Heart right ventricle (tissue), 16 donors: ENCODE measurements around the gene YTHDC1. TPM values are rescaled to one million over a fixed set of nuclear protein-coding genes. Genes with fewer than 3 reads are reported as not detected.

ENCODE experiments used
- ATAC-seq, 8 donors: fragments of 200-7000 bp; cut with Tn5 transposase; one replicate each; pipeline ENCODE4 v1.9.1; 2020; ENCODE audit warnings: mild to moderate bottlenecking in 8 of 8, moderate library complexity in 8 of 8, moderate number of reproducible peaks in 1 of 8
- DNase-seq, 2 donors: peaks; one replicate each; pipeline ENCODE4 v3.0.0-alpha.2; 2020
- H3K27ac ChIP-seq, 10 donors: fragments of 200-600 bp; sonication (generic) in 2 of 10; one replicate each; pipeline versions ENCODE4 v1.5.0 to v1.8.0; 2020 to 2022; ENCODE audit warnings: mild to moderate bottlenecking in 3 of 10
- H3K27me3 ChIP-seq, 7 donors: fragments of 200-600 bp; one replicate each; pipeline ENCODE4 v1.8.0; 2021 to 2022; ENCODE audit warnings: mild to moderate bottlenecking in 2 of 7
- H3K36me3 ChIP-seq, 9 donors: fragments of 200-600 bp; sonication (generic) in 1 of 9; one replicate each; pipeline versions ENCODE4 v1.5.0 to v1.8.0; 2020 to 2022; ENCODE audit warnings: mild to moderate bottlenecking in 2 of 9
- H3K4me1 ChIP-seq, 9 donors: fragments of 200-600 bp; sonication (generic) in 1 of 9; one replicate each; pipeline versions ENCODE4 v1.5.0 to v1.8.0; 2020 to 2022; ENCODE audit warnings: mild to moderate bottlenecking in 4 of 9
- H3K4me3 ChIP-seq, 10 donors: fragments of 200-600 bp; sonication (generic) in 2 of 10; one replicate each; pipeline versions ENCODE4 v1.5.0 to v1.8.0; 2020 to 2022; ENCODE audit warnings: mild to moderate bottlenecking in 7 of 10, moderate library complexity in 2 of 10
- H3K9me3 ChIP-seq, 11 donors: fragments of 200-600 bp in 10 of 11; sonication (generic) in 2 of 11; one replicate each; pipeline versions ENCODE4 v1.5.0 to v1.8.0; 2013 to 2022; ENCODE audit warnings: mild to moderate bottlenecking in 2 of 11, control low read depth in 1 of 11, moderate library complexity in 1 of 11
- CTCF ChIP-seq, 9 donors: fragments of 200-600 bp; sonication (generic) in 2 of 9; IDR thresholded peaks; one replicate each; pipeline versions ENCODE4 v1.5.0 to v1.8.0; 2021 to 2022; ENCODE audit warnings: antibody characterized with exemption in 9 of 9, mild to moderate bottlenecking in 5 of 9, moderate library complexity in 1 of 9
- WGBS, 2 donors: extraction: QIAGEN DNeasy Blood & Tissue Kit; methylation state at CpG; one replicate each; pipeline ENCODE4 v1.1.7; 2013; ENCODE audit warnings: inconsistent platforms in 1 of 2; 5-methylcytosine and 5-hydroxymethylcytosine counted together
- intact Hi-C, 10 donors: fragments of 100-400 bp; cut with DNase I; formaldehyde crosslinking; loops; one replicate each; pipeline versions ENCODE4 v1.11.1 to v1.14.2; 2022
- long read RNA-seq, 3 donors: library from polyadenylated mRNA; unstranded; transcript quantifications; one replicate each; pipeline ENCODE4 v2.0.0, GENCODE V29; 2020 to 2021
- polyA plus RNA-seq, 2 donors: library from polyadenylated mRNA; stranded (reverse); fragments of 200-250 nt; gene quantifications; one replicate each; pipeline ENCODE4 v1.2.3, GENCODE V29; 2013
- total RNA-seq, 10 donors: library from RNA; stranded (reverse); fragmentation: NEBNext Ultra II Directional in 3 of 10; extraction: Animal tissue kit (Norgen Biotek cat#: 25700) in 3 of 10; gene quantifications; one replicate each; pipeline versions ENCODE4 v1.2.1 to v1.2.4, GENCODE V29; 2021 to 2023
- donor health status: Arrhythmogenic right ventricular cardiomyopathy.
- donor health status: ischemic (EF 13 %, LVEDD 7.1; RV severe dilation, severe dysfunction).
- donor health status: healthy with polysubstance abuse.
- donor health status: DM: no; HTN: yes; CAD: no.
- donor health status: DM: no; HTN: no; CAD: no.
- donor health status: ischemic (EF 25% LVEDD 6.9; RV normal size, moderate dysfunction).
- donor health status: ischemic (EF 25% LVEDD 5.7; RV mildly dilated, moderate dysfunction).
- donor health status: healthy.
- donor health status: DM: yes; HTN: yes; CAD: no.
- donor health status: Ischemic cardiomyopathy.
- donor health status: ischemic (EF 35%, LVEDD 5.7; RV mildly dilated, moderate dysfunction).
- donor health status: nonischemic (EF 11% LVEDD 7.7; RV severe dilation, severe dysfunction).
- donor health status: DM: yes; HTN: yes; CAD: no.
- donor health status: PGD.
- donor health status: ischemic (EF 29% LVEDD 5.4; RV normal size, mild dysfunction).
- donor health status: nonischemic (EF 23%, LVEDD 6.1; RV moderate dilation, normal function).

The YTHDC1 gene
- 10 to 100 TPM; 42.4 to 65.0 (median 52.4) TPM for total RNA-seq
- 10 to 100 TPM; 19.8 to 45.7 TPM for polyA plus RNA-seq
- long read RNA-seq, donor 1, full-length matches to known transcripts = 1 of 14 reads
- long read RNA-seq, donor 1, partial matches to known transcripts = 12 of 14 reads
- long read RNA-seq, donor 1, other reads (novel, unspliced or antisense) = 1 of 14 reads
- long read RNA-seq, donor 2, partial matches to known transcripts = 8 of 13 reads
- long read RNA-seq, donor 2, other reads (novel, unspliced or antisense) = 4 of 13 reads
- long read RNA-seq, donor 3, partial matches to known transcripts = 5 of 9 reads
- long read RNA-seq, donor 3, other reads (novel, unspliced or antisense) = 4 of 9 reads

- intact Hi-C loops = loop anchor here in 1 of 10 donors (10.0 kb wide), 1 partner anchor 805 kb away; the partner anchor contains the start of gene CENPC
- peak; percentile 99 to 100 (median 99) for ATAC-seq
- 1% methylated on average over 66 to 67 of the region's 67 CpGs for WGBS, 2 donors
- Histone ChIP-seq H3K4me3 (peak within 1 kb of the TSS; percentile 61 to 94 (median 88)), H3K27me3 (peaks cover 0 to 7% (median 0%) of the 10 kb centered on the region in 7 donors), H3K36me3 (no peaks in the 10 kb centered on the region), H3K4me1 (peaks cover 5 to 47% (median 38%) of the 10 kb centered on the region in 9 donors), H3K9me3 (no peaks in the 10 kb centered on the region), H3K27ac (peak within 1 kb of the TSS; percentile 90 to 100 (median 96))
- peak in 1 of 9 donors; percentile 10 for TF ChIP-seq CTCF (IDR thresholded peaks at IDR 0.05)
- peak; percentile 96 to 98 for DNase-seq
These were observed at the start of gene YTHDC1 for GRCh38 chr4:68349649-68350360. Gene YTHDC1, minus strand, starts transcription at chr4:68350090. Its CDS starts 337 bp downstream, at chr4:68349753.

- TF ChIP-seq CTCF (IDR thresholded peaks at IDR 0.05) = no peak
- DNase-seq (no peak), ATAC-seq (no peak)
- Histone ChIP-seq H3K4me3 (no peak overlapping the region), H3K9me3 (no peaks in the 10 kb centered on the region), H3K36me3 (no peaks in the 10 kb centered on the region), H3K27ac (no peak overlapping the region), H3K27me3 (no peaks in the 10 kb centered on the region), H3K4me1 (no peaks in the 10 kb centered on the region)
- intact Hi-C loops = no loop called here
- WGBS, 2 donors = 83 to 92% methylated on average over 4 of the region's 4 CpGs
These were observed 49.4 kb upstream of the YTHDC1 start for GRCh38 chr4:68399306-68399705.

- Histone ChIP-seq H3K9me3 (no peaks in the 10 kb centered on the region), H3K27me3 (peaks cover 0 to 6% (median 0%) of the 10 kb centered on the region in 7 donors), H3K36me3 (no peaks in the 10 kb centered on the region), H3K27ac (no peak overlapping the region), H3K4me1 (no peaks in the 10 kb centered on the region), H3K4me3 (no peak overlapping the region)
- ATAC-seq (no peak), DNase-seq (no peak)
- TF ChIP-seq CTCF (IDR thresholded peaks at IDR 0.05) = no peak
- intact Hi-C loops = no loop called here
- 96 to 100% methylated on average over 1 of the region's 1 CpG for WGBS, 2 donors
These were observed 46.9 kb upstream of the YTHDC1 start for GRCh38 chr4:68396756-68397155.

GRCh38 chr4:68391436-68391835, 41.5 kb upstream of the YTHDC1 start:
- no peak for TF ChIP-seq CTCF (IDR thresholded peaks at IDR 0.05)
- ATAC-seq = no peak
- Histone ChIP-seq H3K9me3 (no peaks in the 10 kb centered on the region), H3K4me1 (no peaks in the 10 kb centered on the region), H3K36me3 (no peaks in the 10 kb centered on the region), H3K4me3 (no peak overlapping the region), H3K27me3 (peaks cover 0 to 14% (median 0%) of the 10 kb centered on the region in 7 donors), H3K27ac (no peak overlapping the region)
- no peak for DNase-seq
- WGBS, 2 donors = 37 to 40% methylated on average over 3 of the region's 3 CpGs
- intact Hi-C loops = no loop called here
